Muscle of leg (tissue), 11 donors: ENCODE data around the gene STAM2. TPM values are rescaled to one million over a fixed set of nuclear protein-coding genes. Genes with fewer than 3 reads are reported as not detected.
"Not testable (repeated sequence)": the region's sequence is repeated elsewhere in the genome, so short reads cannot be mapped to it uniquely, and the experiment has no call there.

Source experiments
- DNase-seq: peaks from one replicate; pipeline ENCODE4 v3.0.0; 2013
- H3K27ac ChIP-seq: one replicate; pipeline ENCODE4 v1.5.1; 2013; ENCODE audit warnings: mild to moderate bottlenecking, low read length, control low read depth
- H3K27me3 ChIP-seq: one replicate; pipeline ENCODE4 v1.6.1; 2013; ENCODE audit warnings: low read length; ENCODE audit not compliant: control insufficient read depth, insufficient read depth
- H3K36me3 ChIP-seq: one replicate; pipeline ENCODE4 v1.6.1; 2013; ENCODE audit warnings: low read length; ENCODE audit not compliant: control insufficient read depth, insufficient read depth
- H3K4me1 ChIP-seq: one replicate; pipeline ENCODE4 v1.6.1; 2013; ENCODE audit warnings: low read length; ENCODE audit not compliant: control insufficient read depth, insufficient read depth
- H3K4me3 ChIP-seq: one replicate; pipeline ENCODE4 v1.5.1; 2013; ENCODE audit warnings: low read length, control low read depth
- H3K9me3 ChIP-seq: replicated peaks from 2 replicates; pipeline ENCODE4 v1.6.1; 2013; ENCODE audit warnings: low read depth, low read length; ENCODE audit not compliant: control insufficient read depth
- WGBS: methylation state at CpG from one replicate; pipeline ENCODE4 v1.1.5; 2013; ENCODE audit warnings: missing lambda C conversion rate; ENCODE audit not compliant: insufficient coverage; 5-methylcytosine and 5-hydroxymethylcytosine counted together
- polyA plus RNA-seq, 8 donors: library from polyadenylated mRNA; unstranded; fragments of 120-200 nt; gene quantifications; one replicate each; pipeline versions ENCODE4 v1.2.1 to v1.2.3, GENCODE V29; 2013; ENCODE audit warnings: inconsistent platforms in 1 of 8, low replicate concordance in 1 of 8; ENCODE audit not compliant: insufficient read length in 8 of 8, insufficient read depth in 1 of 8
- total RNA-seq: library from RNA; stranded (reverse); fragments of 120-200 nt; gene quantifications from one replicate; pipeline ENCODE4 v1.2.4, GENCODE V29; 2013

The STAM2 gene
- total and polyA plus RNA-seq, 9 donors, result 15.3 to 29.5 (median 19.5) TPM

GRCh38 chr2:152198499-152198898, 22.9 kb upstream of the STAM2 start:
- Histone ChIP-seq H3K9me3 (no peaks in the 10 kb centered on the region), H3K4me1 (no peaks in the 10 kb centered on the region), H3K4me3 (no peak overlapping the region), H3K27me3 (no peaks in the 10 kb centered on the region), H3K36me3 (no peaks in the 10 kb centered on the region), H3K27ac (no peak overlapping the region)
- no peak for DNase-seq
- WGBS, result 94% methylated on average over 2 of the region's 2 CpGs

GRCh38 chr2:152197508-152198284, 22.1 kb upstream of the STAM2 start:
- not testable (repeated sequence) for H3K36me3 ChIP-seq, DNase-seq, H3K9me3 ChIP-seq, H3K27me3 ChIP-seq, H3K27ac ChIP-seq, H3K4me1 ChIP-seq, H3K4me3 ChIP-seq
- 100% methylated on average over 1 of the region's 1 CpG for WGBS

- DNase-seq, result peak; percentile 82
- 7% methylated on average over 3 of the region's 8 CpGs for WGBS
- H3K4me1 ChIP-seq, result no peaks in the 10 kb centered on the region
- H3K36me3 ChIP-seq, result no peaks in the 10 kb centered on the region
- no peak overlapping the region for H3K4me3 ChIP-seq
- no peaks in the 10 kb centered on the region for H3K9me3 ChIP-seq
- no peaks in the 10 kb centered on the region for H3K27me3 ChIP-seq
- H3K27ac ChIP-seq, result no peak overlapping the region
Observed at GRCh38 chr2:152189622-152190495, 14.3 kb upstream of the STAM2 start.

- H3K27ac ChIP-seq, H3K36me3 ChIP-seq, H3K9me3 ChIP-seq, H3K27me3 ChIP-seq, DNase-seq, H3K4me1 ChIP-seq, H3K4me3 ChIP-seq: not testable (repeated sequence)
- WGBS, result no CpG with 5 or more reads among the region's 5 CpGs
Observed at GRCh38 chr2:152186808-152187207, 11.2 kb upstream of the STAM2 start.

GRCh38 chr2:152186262-152186661, 10.7 kb upstream of the STAM2 start:
- WGBS, result no CpG with 5 or more reads among the region's 3 CpGs
- Histone ChIP-seq H3K27me3 (peaks cover 3% of the 10 kb centered on the region), H3K4me1 (no peaks in the 10 kb centered on the region), H3K4me3 (no peak overlapping the region), H3K36me3 (no peaks in the 10 kb centered on the region), H3K27ac (no peak overlapping the region), H3K9me3 (no peaks in the 10 kb centered on the region)
- DNase-seq, result no peak

- Histone ChIP-seq H3K4me1 (no peaks in the 10 kb centered on the region), H3K9me3 (no peaks in the 10 kb centered on the region), H3K27ac (no peak overlapping the region), H3K27me3 (peaks cover 3% of the 10 kb centered on the region), H3K36me3 (no peaks in the 10 kb centered on the region), H3K4me3 (no peak overlapping the region)
- DNase-seq, result no peak
- no CpG with 5 or more reads among the region's 1 CpG for WGBS
Observed at GRCh38 chr2:152183401-152184073, 8.0 kb upstream of the STAM2 start.

- H3K27ac ChIP-seq, H3K9me3 ChIP-seq, DNase-seq, H3K4me1 ChIP-seq, H3K4me3 ChIP-seq, H3K36me3 ChIP-seq, H3K27me3 ChIP-seq: not testable (repeated sequence)
- WGBS, result 100% methylated on average over 2 of the region's 7 CpGs
Observed at GRCh38 chr2:152177667-152178066, 2.1 kb upstream of the STAM2 start.

- no peaks in the 10 kb centered on the region for H3K27me3 ChIP-seq
- H3K9me3 ChIP-seq, result no peaks in the 10 kb centered on the region
- DNase-seq, result no peak
- WGBS, result under 1% methylated on average over 17 of the region's 29 CpGs
- H3K4me1 ChIP-seq, result peaks cover 2% of the 10 kb centered on the region
- peak overlapping the region; percentile 82 for H3K4me3 ChIP-seq
- peak overlapping the region; percentile 96 for H3K27ac ChIP-seq
- H3K36me3 ChIP-seq, result no peaks in the 10 kb centered on the region
Observed at GRCh38 chr2:152176113-152176714, 651 bp upstream of the STAM2 start.

GRCh38 chr2:152175012-152175367, 573 bp downstream of the STAM2 start:
- no peaks in the 10 kb centered on the region for H3K9me3 ChIP-seq
- peak overlapping the region; percentile 82 for H3K4me3 ChIP-seq
- peak overlapping the region; percentile 96 for H3K27ac ChIP-seq
- no peaks in the 10 kb centered on the region for H3K27me3 ChIP-seq
- 0% methylated on average over 6 of the region's 10 CpGs for WGBS
- DNase-seq, result no peak
- peaks cover 2% of the 10 kb centered on the region for H3K4me1 ChIP-seq
- H3K36me3 ChIP-seq, result no peaks in the 10 kb centered on the region

GRCh38 chr2:152174574-152174973, 989 bp downstream of the STAM2 start:
- Histone ChIP-seq H3K4me3 (peak overlapping the region; percentile 82), H3K4me1 (peaks cover 2% of the 10 kb centered on the region), H3K36me3 (no peaks in the 10 kb centered on the region), H3K27ac (peak overlapping the region; percentile 96), H3K27me3 (no peaks in the 10 kb centered on the region), H3K9me3 (no peaks in the 10 kb centered on the region)
- WGBS, result no CpG with 5 or more reads among the region's 7 CpGs
- no peak for DNase-seq
